GM13976 (cell line): ENCODE data around the gene THRAP3.

Source experiments
- DNase-seq: peaks from one replicate; pipeline ENCODE4 v3.0.0; 2012; ENCODE audit warnings: low spot score
- in situ Hi-C: fragments of 300-500 bp; cut with MboI; formaldehyde crosslinking; loops from one replicate; pipeline ENCODE4 v1.12.0; 2022; ENCODE audit warnings: low sequenced_read_pairs, mixed read lengths, inconsistent platforms; ENCODE audit not compliant: unreplicated experiment
- TF ChIP-seq, protein P1 (sequence below): IDR thresholded peaks from 2 replicates; pipeline ENCODE4 v1.5.1; 2012; ENCODE audit warnings: borderline replicate concordance, mild to moderate bottlenecking; ENCODE audit not compliant: insufficient read depth; ENCODE audit errors: extremely low read depth, missing control alignments, control extremely low read depth

Gene THRAP3

DNA sequence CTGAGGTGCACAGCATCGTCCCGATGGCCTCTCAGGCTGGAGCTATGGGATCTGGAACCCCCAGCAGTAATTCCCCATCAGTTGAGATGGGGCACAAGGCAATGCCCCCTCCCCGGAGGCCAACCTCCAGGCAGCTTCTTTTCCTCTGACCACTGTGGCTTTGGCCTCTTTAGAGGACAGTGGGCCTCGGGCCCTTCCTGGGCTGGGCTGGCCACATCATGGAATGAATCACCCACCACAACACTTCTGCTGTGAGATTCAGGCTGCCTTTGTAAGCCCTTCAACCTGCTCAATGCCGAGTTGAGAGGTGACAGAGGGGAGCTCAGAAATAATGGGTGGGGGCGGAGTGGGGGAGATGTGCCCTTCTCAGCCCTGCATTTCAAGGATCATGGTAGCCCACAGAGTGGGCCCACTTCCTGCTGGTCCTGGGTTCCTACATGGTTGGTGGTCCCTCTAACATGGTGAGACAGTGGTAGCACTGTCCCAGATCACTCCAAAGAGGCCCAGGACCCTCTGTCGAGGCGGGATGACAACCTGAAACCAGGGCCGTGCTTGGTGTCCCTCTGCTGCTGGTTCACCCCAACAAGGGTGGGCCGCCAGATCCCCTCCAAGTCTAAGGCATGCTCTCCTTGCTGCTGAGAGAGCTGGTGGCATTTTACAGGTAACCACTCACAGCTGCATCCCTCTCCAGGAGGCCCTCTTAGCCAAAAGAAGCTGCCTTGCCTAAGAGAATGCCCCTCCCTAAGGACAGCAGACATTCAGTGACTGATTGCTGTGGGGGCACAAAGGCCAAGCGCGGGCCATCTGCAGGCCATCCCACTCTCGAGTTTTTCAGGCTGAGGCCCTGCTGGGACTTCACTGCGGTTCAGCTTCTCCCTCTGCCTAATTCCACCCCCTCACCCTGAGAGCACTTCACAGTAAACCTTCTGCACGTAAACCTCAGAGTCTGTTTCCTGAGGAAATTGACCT lies 129.0 kb downstream of the THRAP3 start:
- TF ChIP-seq, protein P1, sequence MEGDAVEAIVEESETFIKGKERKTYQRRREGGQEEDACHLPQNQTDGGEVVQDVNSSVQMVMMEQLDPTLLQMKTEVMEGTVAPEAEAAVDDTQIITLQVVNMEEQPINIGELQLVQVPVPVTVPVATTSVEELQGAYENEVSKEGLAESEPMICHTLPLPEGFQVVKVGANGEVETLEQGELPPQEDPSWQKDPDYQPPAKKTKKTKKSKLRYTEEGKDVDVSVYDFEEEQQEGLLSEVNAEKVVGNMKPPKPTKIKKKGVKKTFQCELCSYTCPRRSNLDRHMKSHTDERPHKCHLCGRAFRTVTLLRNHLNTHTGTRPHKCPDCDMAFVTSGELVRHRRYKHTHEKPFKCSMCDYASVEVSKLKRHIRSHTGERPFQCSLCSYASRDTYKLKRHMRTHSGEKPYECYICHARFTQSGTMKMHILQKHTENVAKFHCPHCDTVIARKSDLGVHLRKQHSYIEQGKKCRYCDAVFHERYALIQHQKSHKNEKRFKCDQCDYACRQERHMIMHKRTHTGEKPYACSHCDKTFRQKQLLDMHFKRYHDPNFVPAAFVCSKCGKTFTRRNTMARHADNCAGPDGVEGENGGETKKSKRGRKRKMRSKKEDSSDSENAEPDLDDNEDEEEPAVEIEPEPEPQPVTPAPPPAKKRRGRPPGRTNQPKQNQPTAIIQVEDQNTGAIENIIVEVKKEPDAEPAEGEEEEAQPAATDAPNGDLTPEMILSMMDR: no peak
- DNase-seq: no peak
- in situ Hi-C loops: no loop called here

- TF ChIP-seq, protein P1: no peak
- DNase-seq: no peak
- in situ Hi-C loops: no loop called here
Observed at GRCh38 chr1:36354486-36354885, 130.2 kb downstream of the THRAP3 start.
